Esophagus muscularis mucosa (tissue), 3 donors: ENCODE results near the gene CEP135.

ENCODE experiments used
- CTCF ChIP-seq, 3 experiments: fragments of 200-600 bp in 2 of 3; fragments of 450-650 bp in 1 of 3; sonication (generic) in 2 of 3; IDR thresholded peaks; one replicate each; pipeline ENCODE4 v1.5.1; 2017 to 2019; ENCODE audit warnings: antibody characterized with exemption in 3 of 3, mild to moderate bottlenecking in 2 of 3, moderate library complexity in 1 of 3
- POLR2A ChIP-seq: fragments of 450-650 bp; IDR thresholded peaks from one replicate; pipeline ENCODE4 v1.6.1; 2017; ENCODE audit warnings: antibody characterized with exemption, moderate library complexity, mild to moderate bottlenecking, low read depth
- POLR2AphosphoS5 ChIP-seq, 2 donors: sonication (generic); formaldehyde crosslinking; IDR thresholded peaks; one replicate each; pipeline ENCODE4 v1.6.1; 2017; ENCODE audit warnings: antibody characterized with exemption in 2 of 2

DNA sequence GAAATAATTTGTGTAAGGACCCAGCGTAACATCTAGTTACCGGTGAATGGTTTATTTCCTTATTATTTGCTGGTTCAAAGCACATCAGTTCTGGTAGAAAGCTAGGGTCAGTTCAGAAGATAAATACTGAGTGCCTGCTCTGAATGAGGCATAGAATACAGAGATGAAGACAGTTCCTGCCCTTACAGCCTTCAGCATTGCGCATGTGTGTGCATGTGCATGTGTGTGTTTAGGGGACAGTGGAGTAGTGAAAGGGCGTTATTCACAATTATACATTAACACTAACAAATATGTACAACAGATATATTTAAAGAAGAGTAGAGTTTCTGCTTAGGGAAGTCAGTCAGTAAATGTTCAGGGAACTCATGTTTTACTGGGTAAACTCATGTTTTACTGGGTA lies 29.1 kb downstream of the CEP135 start:
- TF ChIP-seq POLR2A (no peak), CTCF (IDR thresholded peaks at IDR 0.05) (no peak), POLR2AphosphoS5 (IDR thresholded peaks at IDR 0.05) (no peak)
